HG03439 (cell line): ENCODE data around the gene C2orf74.
A peak's percentile ranks its signal among the peaks of the same experiment; 100 is the strongest.
"Not testable (repeated sequence)": the region's sequence is repeated elsewhere in the genome, so short reads cannot be mapped to it uniquely, and the experiment has no call there.

Experiments
- ATAC-seq: cut with Tn5 transposase; IDR thresholded peaks from one replicate; pipeline ENCODE4 v1.9.1; 2021; ENCODE audit warnings: mild to moderate bottlenecking, moderate library complexity; ENCODE audit not compliant: unreplicated experiment

Gene C2orf74

GRCh38 chr2:61161888-61162287 lies at the start of gene C2orf74:
TSS of gene C2orf74 (plus strand) at chr2:61162188. CDS start at chr2:61162515, 327 bp downstream.
- ATAC-seq, result no peak

- no peak for ATAC-seq
Observed at GRCh38 chr2:61114147-61114546, 47.8 kb upstream of the C2orf74 start.

GRCh38 chr2:61116302-61116701 lies 45.7 kb upstream of the C2orf74 start:
- ATAC-seq, result no peak

GRCh38 chr2:61117534-61117933 lies 44.5 kb upstream of the C2orf74 start:
- peak; percentile 72 for ATAC-seq

GRCh38 chr2:61125123-61125710 lies 36.8 kb upstream of the C2orf74 start:
- no peak for ATAC-seq

- no peak for ATAC-seq
Observed at GRCh38 chr2:61125798-61126197, 36.2 kb upstream of the C2orf74 start.

GRCh38 chr2:61128122-61128521 lies 33.9 kb upstream of the C2orf74 start:
- ATAC-seq, result not testable (repeated sequence)

GRCh38 chr2:61134141-61134540 lies 27.8 kb upstream of the C2orf74 start:
- ATAC-seq, result no peak

- ATAC-seq, result no peak
Observed at GRCh38 chr2:61135510-61135909, 26.5 kb upstream of the C2orf74 start.

- ATAC-seq, result no peak
Observed at GRCh38 chr2:61138859-61139258, 23.1 kb upstream of the C2orf74 start.

GRCh38 chr2:61141151-61141550 lies 20.8 kb upstream of the C2orf74 start:
- no peak for ATAC-seq

GRCh38 chr2:61144697-61145268 lies 17.2 kb upstream of the C2orf74 start:
- ATAC-seq, result peak; percentile 90

- no peak for ATAC-seq
Observed at GRCh38 chr2:61145990-61146389, 16.0 kb upstream of the C2orf74 start.

GRCh38 chr2:61148091-61148490 lies 13.9 kb upstream of the C2orf74 start:
- not testable (repeated sequence) for ATAC-seq

- ATAC-seq, result no peak
Observed at GRCh38 chr2:61149074-61149473, 12.9 kb upstream of the C2orf74 start.

GRCh38 chr2:61151436-61151835 lies 10.6 kb upstream of the C2orf74 start:
- ATAC-seq, result no peak

- no peak for ATAC-seq
Observed at GRCh38 chr2:61157371-61158003, 4.5 kb upstream of the C2orf74 start.

- no peak for ATAC-seq
Observed at GRCh38 chr2:61158356-61158955, 3.5 kb upstream of the C2orf74 start.

- ATAC-seq, result no peak
Observed at GRCh38 chr2:61162721-61163120, 733 bp downstream of the C2orf74 start.

- not testable (repeated sequence) for ATAC-seq
Observed at GRCh38 chr2:61165082-61165481, 3.1 kb downstream of the C2orf74 start.

GRCh38 chr2:61165946-61166345 lies 4.0 kb downstream of the C2orf74 start:
- no peak for ATAC-seq

- ATAC-seq, result no peak
Observed at GRCh38 chr2:61167579-61167978, 5.6 kb downstream of the C2orf74 start.
